NCI-H1417 (cell line): Measurements from ENCODE around the gene FKBP8.
"Not testable (repeated sequence)": the region's sequence is repeated elsewhere in the genome, so short reads cannot be mapped to it uniquely, and the experiment has no call there.

Experiments used
- DNase-seq, 3 experiments: peaks; one replicate each; lab custom pipeline; 2025; lab: John Stamatoyannopoulos, UW

The FKBP8 gene

GRCh38 chr19:18558604-18559003 lies 15.2 kb upstream of the FKBP8 start:
- DNase-seq = no peak

GRCh38 chr19:18558202-18558555 lies 14.8 kb upstream of the FKBP8 start:
- DNase-seq = no peak

GRCh38 chr19:18557411-18558201 lies 14.2 kb upstream of the FKBP8 start, which contains the start of gene KXD1:
TSS of gene KXD1 (plus strand) at chr19:18557870. CDS start at chr19:18562057, 4,187 bp downstream.
- DNase-seq = peak; percentile 93 to 98 (median 93)

GRCh38 chr19:18551631-18552030 lies 8.3 kb upstream of the FKBP8 start:
- DNase-seq = peak in 2 of 3 experiments; percentile 14 to 50

GRCh38 chr19:18543814-18544475 lies 572 bp upstream of the FKBP8 start:
- DNase-seq = peak; percentile 1 to 64 (median 22)

GRCh38 chr19:18541992-18542940 lies 1.1 kb downstream of the FKBP8 start:
- DNase-seq = no peak

GRCh38 chr19:18541258-18541991 lies 1.9 kb downstream of the FKBP8 start:
- no peak for DNase-seq

GRCh38 chr19:18540200-18540599 lies 3.2 kb downstream of the FKBP8 start:
- DNase-seq = not testable (repeated sequence)

- no peak for DNase-seq
Observed at GRCh38 chr19:18539372-18539771, 4.0 kb downstream of the FKBP8 start.

- no peak for DNase-seq
Observed at GRCh38 chr19:18538115-18538514, 5.3 kb downstream of the FKBP8 start.

GRCh38 chr19:18537431-18537830 lies 5.9 kb downstream of the FKBP8 start:
- DNase-seq = no peak

GRCh38 chr19:18536475-18536874 lies 6.9 kb downstream of the FKBP8 start:
- DNase-seq = no peak

- no peak for DNase-seq
Observed at GRCh38 chr19:18533058-18533457, 10.3 kb downstream of the FKBP8 start.

- no peak for DNase-seq
Observed at GRCh38 chr19:18532168-18532890, 11.0 kb downstream of the FKBP8 start.

GRCh38 chr19:18531485-18531884 lies 11.9 kb downstream of the FKBP8 start:
- no peak for DNase-seq

GRCh38 chr19:18529782-18530181 lies 13.6 kb downstream of the FKBP8 start:
- DNase-seq = no peak

- no peak for DNase-seq
Observed at GRCh38 chr19:18526316-18526715, 17.1 kb downstream of the FKBP8 start.

GRCh38 chr19:18523841-18524240 lies 19.5 kb downstream of the FKBP8 start:
- DNase-seq = no peak

GRCh38 chr19:18522862-18523440 lies 20.4 kb downstream of the FKBP8 start:
- not testable (repeated sequence) for DNase-seq

- peak; percentile 97 to 100 (median 99) for DNase-seq
Observed at GRCh38 chr19:18522124-18522861, 21.1 kb downstream of the FKBP8 start.
